A673 (cell line): ENCODE results near the gene HAUS2. TPM values are rescaled to one million over a fixed set of nuclear protein-coding genes. Genes with fewer than 3 reads are reported as not detected.
A peak's percentile ranks its signal among the peaks of the same experiment; 100 is the strongest.

Experiments used
- BruUV-seq: library from RNA; stranded (reverse); fragments of 400-500 nt; replicated peaks from 2 replicates; lab custom pipeline; 2021; lab: Mats Ljungman, UMichigan
- CTCF ChIA-PET: fragments of 300-600 bp; sonication (Branson Sonifier 250); formaldehyde crosslinking; loops from one replicate; lab custom pipeline; 2022; ENCODE audit warnings: antibody characterized with exemption; lab: Charles Lee
- POLR2A ChIA-PET: fragments of 300-600 bp; sonication (Branson Sonifier 250); formaldehyde crosslinking; loops from one replicate; lab custom pipeline; 2022; ENCODE audit warnings: antibody characterized with exemption; ENCODE audit not compliant: low non-redundant PET; lab: Charles Lee
- DNase-seq: peaks from one replicate; pipeline ENCODE4 v3.0.0-alpha.2; 2015; ENCODE audit warnings: low spot score
- H3K27ac ChIP-seq: fragments of 200-600 bp; sonication (generic); 2 replicates; pipeline ENCODE4 v1.5.1; 2016; ENCODE audit warnings: mixed run types, low read depth, mild to moderate bottlenecking, mixed read lengths, antibody characterized with exemption, low read length; ENCODE audit not compliant: poor library complexity, severe bottlenecking
- H3K27me3 ChIP-seq: fragments of 200-600 bp; sonication (generic); replicated peaks from 2 replicates; pipeline ENCODE4 v1.6.1; 2017; ENCODE audit warnings: mixed run types, low read depth, mild to moderate bottlenecking, mixed read lengths, antibody characterized with exemption, low read length; ENCODE audit not compliant: insufficient read depth, poor library complexity
- H3K36me3 ChIP-seq: fragments of 200-600 bp; sonication (generic); 2 replicates; pipeline ENCODE4 v1.6.1; 2016; ENCODE audit warnings: mixed run types, mild to moderate bottlenecking, mixed read lengths, antibody characterized with exemption, low read length; ENCODE audit not compliant: insufficient read depth, poor library complexity, severe bottlenecking
- H3K4me1 ChIP-seq: fragments of 200-600 bp; sonication (generic); 2 replicates; pipeline ENCODE4 v1.6.1; 2017; ENCODE audit warnings: mixed run types, mild to moderate bottlenecking, mixed read lengths, antibody characterized with exemption, low read length; ENCODE audit not compliant: insufficient read depth, poor library complexity, severe bottlenecking
- H3K4me3 ChIP-seq: fragments of 200-600 bp; sonication (generic); 2 replicates; pipeline ENCODE4 v1.5.1; 2016; ENCODE audit warnings: low read depth, mixed run types, mild to moderate bottlenecking, mixed read lengths, low read length; ENCODE audit not compliant: poor library complexity, severe bottlenecking
- H3K9me3 ChIP-seq: fragments of 200-600 bp; sonication (generic); 2 replicates; pipeline ENCODE4 v1.6.1; 2016; ENCODE audit warnings: mixed run types, low read depth, mild to moderate bottlenecking, mixed read lengths, antibody characterized with exemption, low read length; ENCODE audit not compliant: poor library complexity, severe bottlenecking
- CTCF ChIP-seq: fragments of 300-800, 200-600 bp; sonication (generic); conservative IDR thresholded peaks from 2 replicates; pipeline ENCODE4 v1.5.1; 2017; ENCODE audit warnings: low read depth, mild to moderate bottlenecking, antibody characterized with exemption, low read length, moderate library complexity, mixed read lengths
- EZH2 ChIP-seq: fragments of 200-600 bp; sonication (generic); IDR thresholded peaks from 2 replicates; pipeline ENCODE4 v1.6.1; 2017; ENCODE audit warnings: borderline replicate concordance, low read depth, mild to moderate bottlenecking, mixed read lengths, antibody characterized with exemption, low read length; ENCODE audit not compliant: poor library complexity, severe bottlenecking
- intact Hi-C: fragments of 100-400 bp; cut with micrococcal nuclease; formaldehyde crosslinking; loops from one replicate; pipeline ENCODE4 v1.10.0; 2022; ENCODE audit not compliant: unreplicated experiment
- total RNA-seq: library from RNA; stranded (reverse); gene quantifications from 2 replicates; pipeline ENCODE4 v1.2.3, GENCODE V29; 2021

HAUS2 gene
- total RNA-seq, 1 experiment from 2014 or later, result 44.1 TPM

DNA sequence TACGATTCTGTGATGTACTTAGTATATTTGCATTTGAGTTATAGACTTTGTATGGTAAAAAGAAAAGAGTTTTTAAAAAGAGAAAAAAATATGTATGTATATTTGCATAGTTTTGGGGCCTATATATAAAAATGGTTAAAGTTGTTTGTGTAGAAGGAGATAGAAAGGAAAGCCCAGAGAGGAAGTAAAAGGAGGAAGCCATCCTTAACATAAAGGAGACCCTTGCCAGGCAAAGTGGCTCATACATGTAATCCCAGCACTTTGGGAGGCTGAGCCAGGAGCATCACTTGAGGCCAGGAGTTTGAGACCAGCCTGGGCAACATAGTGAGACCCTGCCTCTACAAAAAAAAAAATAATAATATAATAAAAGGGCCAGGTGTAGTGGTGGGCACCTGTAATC lies 44.8 kb upstream of the HAUS2 start:
- Histone ChIP-seq H3K27me3 (no peaks in the 10 kb centered on the region), H3K9me3 (no peaks in the 10 kb centered on the region), H3K4me1 (peaks cover 5% of the 10 kb centered on the region), H3K36me3 (peaks cover 1% of the 10 kb centered on the region), H3K27ac (no peak overlapping the region), H3K4me3 (no peak overlapping the region)
- ChIA-PET POLR2A (no interaction called here), CTCF (no interaction called here)
- DNase-seq, result no peak
- no peak for TF ChIP-seq CTCF
- TF ChIP-seq EZH2, result no peak
- BruUV-seq, result no TSS peak
- intact Hi-C loops, result no loop called here

DNA sequence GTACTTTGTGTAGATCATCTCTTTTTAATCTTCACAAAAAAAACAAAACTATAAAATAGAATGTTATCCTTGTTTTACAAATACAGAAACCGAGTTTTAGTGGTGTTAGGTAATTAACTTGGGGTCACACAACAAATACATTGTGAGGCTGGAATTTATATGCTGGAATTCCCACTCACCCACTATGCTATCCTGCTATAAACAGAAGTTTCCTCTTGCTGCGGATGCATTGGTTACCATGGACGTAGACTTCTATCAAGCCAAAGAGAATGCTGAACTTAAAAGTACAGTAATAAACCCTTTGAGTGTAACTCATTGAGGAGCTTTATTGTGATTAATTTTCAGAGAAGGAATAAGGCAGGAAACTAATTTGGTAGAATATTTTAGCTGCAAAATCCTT lies 44.0 kb upstream of the HAUS2 start:
- BruUV-seq, result no TSS peak
- no peak overlapping the region for H3K4me3 ChIP-seq
- ChIA-PET POLR2A (no interaction called here), CTCF (no interaction called here)
- H3K36me3 ChIP-seq, result no peaks in the 10 kb centered on the region
- intact Hi-C loops, result no loop called here
- TF ChIP-seq CTCF (no peak), EZH2 (no peak)
- no peaks in the 10 kb centered on the region for H3K9me3 ChIP-seq
- peaks cover 5% of the 10 kb centered on the region for H3K4me1 ChIP-seq
- peak overlapping the region; percentile 40 for H3K27ac ChIP-seq
- H3K27me3 ChIP-seq, result no peaks in the 10 kb centered on the region
- no peak for DNase-seq

- H3K27me3 ChIP-seq, result no peaks in the 10 kb centered on the region
- POLR2A ChIA-PET, result no interaction called here
- CTCF ChIA-PET, result no interaction called here
- H3K4me3 ChIP-seq, result no peak overlapping the region
- no peak for TF ChIP-seq CTCF
- TF ChIP-seq EZH2, result no peak
- no peaks in the 10 kb centered on the region for H3K36me3 ChIP-seq
- H3K27ac ChIP-seq, result no peak overlapping the region
- no peak for DNase-seq
- BruUV-seq, result no TSS peak
- no peaks in the 10 kb centered on the region for H3K9me3 ChIP-seq
- intact Hi-C loops, result no loop called here
- no peaks in the 10 kb centered on the region for H3K4me1 ChIP-seq
Measured at GRCh38 chr15:42507514-42507913, 41.1 kb upstream of the HAUS2 start.
